ENCODE results near the gene DLST.

DLST gene

DNA sequence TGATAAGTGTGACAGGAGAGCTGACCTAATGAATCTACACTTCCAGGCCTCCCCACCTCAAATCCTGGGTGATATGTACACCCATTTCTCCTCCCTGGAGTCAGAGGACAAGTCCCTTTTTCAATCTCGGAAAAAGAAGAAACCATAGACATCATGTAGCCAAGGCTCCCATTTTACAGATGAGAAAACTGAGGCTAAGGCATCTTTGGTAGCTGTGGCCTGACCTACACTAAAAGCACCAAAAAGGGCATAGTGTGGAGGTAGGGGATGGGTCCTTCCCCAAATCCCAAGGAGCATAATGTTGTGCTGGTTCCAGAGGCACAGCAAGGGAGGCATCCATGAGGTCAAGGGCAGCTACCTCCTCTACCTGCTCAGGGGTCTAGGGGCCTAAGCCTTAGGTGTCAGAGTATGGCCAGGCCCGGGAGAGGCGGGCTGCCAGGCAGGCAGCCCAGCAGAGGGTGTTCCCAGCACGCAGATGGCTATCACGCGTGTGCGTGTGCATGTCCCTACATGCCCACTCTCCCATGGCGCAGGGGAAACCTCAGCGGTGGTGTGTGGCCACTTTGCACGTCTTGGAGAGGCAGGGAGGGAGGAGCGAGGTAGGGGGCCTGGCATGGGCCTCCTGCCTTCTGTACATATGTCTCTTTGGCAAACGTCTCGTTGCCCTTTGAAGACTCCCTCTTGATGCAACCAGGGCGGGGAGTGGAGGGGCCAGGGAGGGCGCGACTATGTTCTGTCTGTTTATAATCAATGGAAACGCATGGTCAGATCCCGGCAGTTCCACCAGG is 71.2 kb downstream of the DLST start:
- no peaks in the 10 kb centered on the region for H3K27me3 ChIP-seq
- no peaks in the 10 kb centered on the region for H3K36me3 ChIP-seq
- H3K4me3 ChIP-seq (ENCODE audit: low read depth, low read length): no peak overlapping the region
- DNase-seq: no peak
- TF ChIP-seq, protein P1, sequence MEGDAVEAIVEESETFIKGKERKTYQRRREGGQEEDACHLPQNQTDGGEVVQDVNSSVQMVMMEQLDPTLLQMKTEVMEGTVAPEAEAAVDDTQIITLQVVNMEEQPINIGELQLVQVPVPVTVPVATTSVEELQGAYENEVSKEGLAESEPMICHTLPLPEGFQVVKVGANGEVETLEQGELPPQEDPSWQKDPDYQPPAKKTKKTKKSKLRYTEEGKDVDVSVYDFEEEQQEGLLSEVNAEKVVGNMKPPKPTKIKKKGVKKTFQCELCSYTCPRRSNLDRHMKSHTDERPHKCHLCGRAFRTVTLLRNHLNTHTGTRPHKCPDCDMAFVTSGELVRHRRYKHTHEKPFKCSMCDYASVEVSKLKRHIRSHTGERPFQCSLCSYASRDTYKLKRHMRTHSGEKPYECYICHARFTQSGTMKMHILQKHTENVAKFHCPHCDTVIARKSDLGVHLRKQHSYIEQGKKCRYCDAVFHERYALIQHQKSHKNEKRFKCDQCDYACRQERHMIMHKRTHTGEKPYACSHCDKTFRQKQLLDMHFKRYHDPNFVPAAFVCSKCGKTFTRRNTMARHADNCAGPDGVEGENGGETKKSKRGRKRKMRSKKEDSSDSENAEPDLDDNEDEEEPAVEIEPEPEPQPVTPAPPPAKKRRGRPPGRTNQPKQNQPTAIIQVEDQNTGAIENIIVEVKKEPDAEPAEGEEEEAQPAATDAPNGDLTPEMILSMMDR (IDR thresholded peaks at IDR 0.05; ENCODE audit: low read depth, low read length): no peak
- no peaks in the 10 kb centered on the region for H3K9me3 ChIP-seq
- H3K4me1 ChIP-seq: peaks cover 4% of the 10 kb centered on the region; the same call in 1 of the 2 replicates
